Activated naive CD8-positive, alpha-beta T cell treated with anti-CD3 and anti-CD28 coated beads for 36 hours (primary cell): ENCODE data around the gene UBL5. TPM values are rescaled to one million over a fixed set of nuclear protein-coding genes. Genes with fewer than 3 reads are reported as not detected.

Experiments
- DNase-seq: peaks from one replicate; pipeline ENCODE4 v3.0.0; 2021
- H3K27ac Mint-ChIP-seq: one replicate; pipeline ENCODE4 v1.8.0; 2022; ENCODE audit warnings: mild to moderate bottlenecking, moderate library complexity, mixed read lengths
- H3K27me3 Mint-ChIP-seq: one replicate; pipeline ENCODE4 v1.8.0; 2022; ENCODE audit warnings: mild to moderate bottlenecking, mixed read lengths
- H3K36me3 Mint-ChIP-seq: one replicate; pipeline ENCODE4 v1.8.0; 2021; ENCODE audit warnings: mild to moderate bottlenecking, mixed read lengths
- H3K4me1 Mint-ChIP-seq: one replicate; pipeline ENCODE4 v1.8.0; 2021; ENCODE audit warnings: mixed read lengths
- H3K4me3 Mint-ChIP-seq: one replicate; pipeline ENCODE4 v1.8.0; 2022; ENCODE audit warnings: mild to moderate bottlenecking, moderate library complexity, mixed read lengths
- H3K9me3 Mint-ChIP-seq: one replicate; pipeline ENCODE4 v1.8.0; 2022; ENCODE audit warnings: mixed read lengths
- total RNA-seq, 2 experiments: library from RNA; stranded (reverse); gene quantifications; one replicate each; pipeline ENCODE4 v1.2.3, GENCODE V29; 2021

Gene UBL5
- total RNA-seq, 2 experiments from 2014 or later, result 344 to 347 TPM

GRCh38 chr19:9857076-9857721 is 29.5 kb downstream of the UBL5 start:
- Mint-ChIP-seq H3K4me3 (peak overlapping the region; percentile 75), H3K27me3 (no peaks in the 10 kb centered on the region), H3K4me1 (peaks cover 53% of the 10 kb centered on the region), H3K36me3 (peaks cover 9% of the 10 kb centered on the region), H3K27ac (peak overlapping the region; percentile 86), H3K9me3 (no peaks in the 10 kb centered on the region)
- no peak for DNase-seq

- H3K9me3 Mint-ChIP-seq, result no peaks in the 10 kb centered on the region
- peak overlapping the region; percentile 86 for H3K27ac Mint-ChIP-seq
- H3K4me3 Mint-ChIP-seq, result peak overlapping the region; percentile 75
- DNase-seq, result no peak
- H3K4me1 Mint-ChIP-seq, result peaks cover 60% of the 10 kb centered on the region
- no peaks in the 10 kb centered on the region for H3K27me3 Mint-ChIP-seq
- H3K36me3 Mint-ChIP-seq, result peaks cover 9% of the 10 kb centered on the region
Observed at GRCh38 chr19:9857920-9858746, 30.4 kb downstream of the UBL5 start.

DNA sequence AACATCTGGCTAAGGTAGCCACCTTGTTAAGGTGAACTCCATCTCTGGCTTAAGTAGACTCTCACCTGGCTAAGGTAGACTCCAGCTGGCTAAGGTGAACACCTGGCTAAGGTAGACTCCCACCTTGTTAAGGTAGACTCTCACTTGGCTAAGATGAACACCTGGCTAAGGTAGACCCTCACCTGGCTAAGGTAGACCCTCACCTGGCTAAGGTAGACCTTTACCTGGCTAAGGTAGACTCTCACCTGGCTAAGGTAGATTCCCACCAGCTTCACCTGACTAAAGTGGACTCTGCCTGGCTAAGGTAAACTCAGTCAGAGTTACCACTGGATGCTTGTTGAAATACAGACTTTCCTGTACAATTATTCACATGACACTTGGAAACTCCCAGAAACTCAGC is 31.0 kb downstream of the UBL5 start:
- Mint-ChIP-seq H3K27me3 (no peaks in the 10 kb centered on the region), H3K27ac (peak overlapping the region; percentile 16), H3K36me3 (peaks cover 8% of the 10 kb centered on the region), H3K9me3 (no peaks in the 10 kb centered on the region), H3K4me1 (peaks cover 65% of the 10 kb centered on the region), H3K4me3 (no peak overlapping the region)
- no peak for DNase-seq

- no peak for DNase-seq
- Mint-ChIP-seq H3K36me3 (peaks cover 7% of the 10 kb centered on the region), H3K9me3 (no peaks in the 10 kb centered on the region), H3K4me3 (no peak overlapping the region), H3K4me1 (peaks cover 65% of the 10 kb centered on the region), H3K27me3 (no peaks in the 10 kb centered on the region), H3K27ac (no peak overlapping the region)
Observed at GRCh38 chr19:9860407-9860806, 32.7 kb downstream of the UBL5 start.

DNA sequence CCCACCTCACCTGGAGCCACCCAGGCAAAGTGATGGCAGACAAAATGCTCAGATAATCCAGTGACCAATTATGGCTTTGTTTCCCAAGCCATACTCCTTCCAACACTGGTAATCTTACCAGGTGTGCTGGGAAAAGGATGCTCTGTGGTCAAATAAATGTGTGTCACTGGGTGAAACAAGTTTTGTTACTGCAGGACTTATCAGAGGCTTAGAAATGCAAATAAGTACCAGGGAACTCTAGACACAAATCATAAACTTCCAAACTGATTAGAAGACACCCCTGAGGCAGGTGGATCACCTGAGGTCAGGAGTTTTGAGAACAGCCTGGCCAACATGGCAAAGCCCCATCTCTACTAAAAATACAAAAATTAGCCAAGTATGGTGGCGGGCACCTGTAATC is 33.8 kb downstream of the UBL5 start:
- no peaks in the 10 kb centered on the region for H3K9me3 Mint-ChIP-seq
- no peak for DNase-seq
- no peak overlapping the region for H3K4me3 Mint-ChIP-seq
- H3K27me3 Mint-ChIP-seq, result no peaks in the 10 kb centered on the region
- no peak overlapping the region for H3K27ac Mint-ChIP-seq
- peaks cover 71% of the 10 kb centered on the region for H3K4me1 Mint-ChIP-seq
- H3K36me3 Mint-ChIP-seq, result peaks cover 2% of the 10 kb centered on the region

GRCh38 chr19:9862938-9863337 is 35.2 kb downstream of the UBL5 start:
- Mint-ChIP-seq H3K36me3 (no peaks in the 10 kb centered on the region), H3K4me1 (peaks cover 63% of the 10 kb centered on the region), H3K27me3 (no peaks in the 10 kb centered on the region), H3K4me3 (peak overlapping the region; percentile 80), H3K27ac (peak overlapping the region; percentile 91), H3K9me3 (no peaks in the 10 kb centered on the region)
- DNase-seq, result peak; percentile 15

DNA sequence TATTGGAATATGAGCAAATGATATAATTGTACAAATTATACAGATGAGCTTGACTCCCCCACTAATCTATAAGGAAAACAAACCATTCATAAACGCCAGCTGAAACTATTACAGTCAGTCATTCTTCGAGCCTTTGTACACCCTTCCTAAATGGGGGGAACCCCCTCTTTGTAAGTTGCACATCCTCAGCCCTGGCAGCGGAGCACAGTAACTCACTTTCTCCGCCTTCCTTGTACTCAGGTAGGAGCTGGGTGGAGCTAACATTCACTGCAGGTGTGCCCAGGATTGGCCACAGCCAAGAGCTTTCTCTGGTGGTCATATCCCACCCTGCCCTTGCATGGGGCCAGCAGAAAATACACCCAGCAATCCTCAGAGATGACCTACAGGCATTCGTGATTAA is 36.0 kb downstream of the UBL5 start:
- peak overlapping the region; percentile 80 for H3K4me3 Mint-ChIP-seq
- DNase-seq, result peak; percentile 21
- peaks cover 56% of the 10 kb centered on the region for H3K4me1 Mint-ChIP-seq
- no peaks in the 10 kb centered on the region for H3K36me3 Mint-ChIP-seq
- no peaks in the 10 kb centered on the region for H3K9me3 Mint-ChIP-seq
- H3K27me3 Mint-ChIP-seq, result no peaks in the 10 kb centered on the region
- peak overlapping the region; percentile 91 for H3K27ac Mint-ChIP-seq

- H3K4me3 Mint-ChIP-seq, result no peak overlapping the region
- H3K27ac Mint-ChIP-seq, result no peak overlapping the region
- peaks cover 40% of the 10 kb centered on the region for H3K4me1 Mint-ChIP-seq
- DNase-seq, result no peak
- H3K9me3 Mint-ChIP-seq, result no peaks in the 10 kb centered on the region
- H3K27me3 Mint-ChIP-seq, result no peaks in the 10 kb centered on the region
- no peaks in the 10 kb centered on the region for H3K36me3 Mint-ChIP-seq
Observed at GRCh38 chr19:9865732-9866501, 38.2 kb downstream of the UBL5 start.

DNA sequence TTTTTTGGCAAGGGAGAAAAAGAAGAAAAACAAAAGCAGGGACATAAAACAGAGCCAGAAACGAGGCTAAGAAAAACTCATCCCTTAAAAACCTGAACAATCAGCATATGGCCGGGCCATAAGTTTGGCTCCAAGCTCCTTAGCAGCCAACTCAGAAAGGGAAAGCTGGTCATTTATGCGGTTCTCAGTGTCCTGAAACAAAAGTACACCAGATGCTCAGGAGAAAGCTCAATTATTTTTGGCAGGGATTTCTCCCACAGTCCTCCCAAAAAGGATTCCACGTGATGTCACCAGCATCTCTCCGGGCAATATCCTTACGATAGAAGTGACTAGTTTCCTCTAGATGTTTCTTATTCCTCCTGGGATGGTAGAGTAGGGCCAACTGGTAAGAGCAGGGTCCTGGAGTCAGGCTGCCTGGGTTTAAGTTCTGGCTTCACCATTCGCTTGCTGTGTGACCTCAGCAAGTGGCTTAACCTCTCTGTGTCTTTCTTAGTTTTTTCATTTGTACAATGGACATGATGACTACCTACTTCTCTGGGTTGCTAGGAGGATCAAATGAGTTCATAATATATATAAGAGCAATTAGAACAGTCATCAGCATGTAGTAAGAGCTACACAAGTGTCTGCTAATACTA is 41.4 kb downstream of the UBL5 start:
- Mint-ChIP-seq H3K9me3 (no peaks in the 10 kb centered on the region), H3K27me3 (no peaks in the 10 kb centered on the region), H3K36me3 (no peaks in the 10 kb centered on the region), H3K27ac (no peak overlapping the region), H3K4me1 (peaks cover 12% of the 10 kb centered on the region), H3K4me3 (no peak overlapping the region)
- DNase-seq, result no peak

DNA sequence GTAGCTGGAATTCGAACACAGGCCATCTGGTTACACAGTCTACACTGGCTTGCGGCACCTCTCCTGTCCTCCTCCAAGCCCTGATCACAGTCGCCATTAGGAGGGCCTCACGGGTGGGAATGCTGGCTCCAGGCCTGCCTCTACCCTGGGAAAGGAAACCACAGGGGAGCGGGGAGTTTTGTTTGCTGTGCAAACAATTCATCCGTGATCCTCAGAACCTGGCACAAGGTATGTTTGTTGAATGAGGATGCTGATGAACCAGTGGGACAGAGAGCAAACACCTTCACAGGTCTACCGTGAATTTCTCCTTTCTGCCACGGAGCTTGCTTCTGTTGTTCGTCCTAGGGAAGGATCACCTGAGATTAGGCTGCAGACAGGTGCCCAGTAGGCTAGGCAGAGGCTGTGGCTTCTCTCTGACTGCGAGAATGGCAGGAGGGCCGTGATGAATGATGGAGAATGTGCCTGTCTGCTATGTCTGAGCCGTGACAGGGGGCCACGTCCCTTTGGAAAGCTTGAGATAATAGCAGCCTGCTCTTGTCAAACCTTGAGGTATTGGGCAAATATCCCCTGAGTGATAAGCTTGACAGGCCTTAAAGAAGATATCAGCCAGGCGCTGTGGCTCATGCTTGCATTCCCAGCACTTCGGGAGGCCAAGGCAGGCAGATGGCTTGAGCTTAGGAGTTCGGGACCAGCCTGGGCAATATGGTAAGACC is 44.1 kb downstream of the UBL5 start:
- no peaks in the 10 kb centered on the region for H3K27me3 Mint-ChIP-seq
- no peak overlapping the region for H3K27ac Mint-ChIP-seq
- H3K9me3 Mint-ChIP-seq, result no peaks in the 10 kb centered on the region
- H3K4me1 Mint-ChIP-seq, result peaks cover 2% of the 10 kb centered on the region
- no peak for DNase-seq
- no peak overlapping the region for H3K4me3 Mint-ChIP-seq
- H3K36me3 Mint-ChIP-seq, result no peaks in the 10 kb centered on the region

GRCh38 chr19:9872618-9873242 is 45.0 kb downstream of the UBL5 start:
- no peak overlapping the region for H3K4me3 Mint-ChIP-seq
- H3K4me1 Mint-ChIP-seq, result no peaks in the 10 kb centered on the region
- no peak overlapping the region for H3K27ac Mint-ChIP-seq
- H3K36me3 Mint-ChIP-seq, result no peaks in the 10 kb centered on the region
- H3K27me3 Mint-ChIP-seq, result no peaks in the 10 kb centered on the region
- no peak for DNase-seq
- no peaks in the 10 kb centered on the region for H3K9me3 Mint-ChIP-seq

DNA sequence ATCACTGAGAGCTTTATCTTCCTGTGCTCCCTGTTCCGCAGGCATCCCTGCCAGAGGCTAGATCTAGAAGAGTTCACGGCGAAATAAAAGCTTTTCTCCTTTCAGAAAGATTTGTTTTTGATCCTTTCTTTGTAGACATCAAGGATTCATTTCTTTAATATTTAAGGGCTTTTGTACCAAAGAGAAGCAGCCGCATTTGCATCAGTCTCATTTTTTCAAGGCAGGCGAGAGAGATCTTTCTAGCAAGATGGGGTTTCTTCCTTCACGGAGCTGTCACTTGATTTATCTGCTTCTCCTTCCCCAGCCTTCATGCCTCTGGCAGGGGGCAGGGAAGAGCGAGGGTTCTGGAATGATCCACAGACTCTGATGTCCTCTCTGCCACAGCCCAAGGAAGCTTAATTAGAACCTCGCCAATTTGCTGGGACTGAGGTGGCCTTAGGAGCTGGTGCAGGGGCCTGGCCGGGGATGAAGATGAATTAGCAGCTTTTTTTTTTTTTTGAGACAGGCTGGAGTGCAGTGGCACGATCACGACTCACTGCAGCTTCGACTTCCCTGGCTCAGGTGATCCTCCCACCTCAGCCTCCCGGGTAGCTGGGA is 47.4 kb downstream of the UBL5 start:
- no peak for DNase-seq
- no peak overlapping the region for H3K27ac Mint-ChIP-seq
- H3K4me3 Mint-ChIP-seq, result no peak overlapping the region
- no peaks in the 10 kb centered on the region for H3K36me3 Mint-ChIP-seq
- H3K27me3 Mint-ChIP-seq, result no peaks in the 10 kb centered on the region
- no peaks in the 10 kb centered on the region for H3K4me1 Mint-ChIP-seq
- no peaks in the 10 kb centered on the region for H3K9me3 Mint-ChIP-seq

DNA sequence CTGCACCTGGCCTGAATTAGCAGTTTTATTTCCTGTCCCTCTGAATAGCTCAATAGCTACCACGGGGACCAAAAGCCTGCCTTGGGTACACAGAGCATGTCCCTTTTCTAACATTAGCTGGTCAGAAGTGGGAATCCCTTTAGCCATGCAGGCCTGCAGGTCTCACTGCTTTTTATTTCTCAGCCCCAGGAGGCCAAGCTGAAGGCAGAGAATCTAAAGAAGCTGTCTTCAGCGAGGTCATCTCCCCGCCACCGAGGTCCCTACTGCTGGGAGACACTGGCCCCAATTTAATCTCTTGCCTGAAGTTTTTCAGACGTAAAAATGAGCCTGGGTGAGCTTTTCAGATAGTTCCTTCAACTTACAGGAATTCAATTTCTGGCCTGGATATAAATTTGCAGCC is 48.1 kb downstream of the UBL5 start:
- H3K9me3 Mint-ChIP-seq, result no peaks in the 10 kb centered on the region
- H3K27ac Mint-ChIP-seq, result no peak overlapping the region
- no peak for DNase-seq
- no peak overlapping the region for H3K4me3 Mint-ChIP-seq
- no peaks in the 10 kb centered on the region for H3K27me3 Mint-ChIP-seq
- no peaks in the 10 kb centered on the region for H3K4me1 Mint-ChIP-seq
- no peaks in the 10 kb centered on the region for H3K36me3 Mint-ChIP-seq
